HepG2 (cell line): ENCODE data around the gene DNAAF3. TPM values are rescaled to one million over a fixed set of nuclear protein-coding genes. Genes with fewer than 3 reads are reported as not detected.

Source experiments
- ATF7-NPFF ChIP-seq: sonication (generic); formaldehyde crosslinking; IDR thresholded peaks from 2 replicates; pipeline ENCODE4 v1.8.1; 2023; ENCODE audit warnings: mild to moderate bottlenecking, low read depth, missing genetic modification reagents, moderate library complexity
- CBX2 ChIP-seq, 2 experiments: fragments of 200-600 bp in 1 of 2; sonication (generic); formaldehyde crosslinking in 1 of 2; IDR thresholded peaks; 2 replicates each; pipeline versions ENCODE4 v1.7.0 to v1.8.1; 2018 to 2022; ENCODE audit warnings: low read depth in 2 of 2, low read length in 1 of 2, mild to moderate bottlenecking in 1 of 2, missing genetic modification reagents in 1 of 2
- CEBPB ChIP-seq: IDR thresholded peaks from 2 replicates; pipeline ENCODE4 v1.6.1; 2011; ENCODE audit warnings: low read depth, low read length, improper control_type of control experiment, borderline replicate concordance
- CREB3 ChIP-seq: sonication (generic); formaldehyde crosslinking; IDR thresholded peaks from 2 replicates; pipeline ENCODE4 v1.5.0; 2020; ENCODE audit warnings: missing genetic modification reagents
- GTF3A ChIP-seq: sonication (generic); formaldehyde crosslinking; conservative IDR thresholded peaks from 2 replicates; pipeline ENCODE4 v1.4.0; 2020; ENCODE audit warnings: mild to moderate bottlenecking, missing genetic modification reagents
- HDAC2 ChIP-seq: sonication (generic); formaldehyde crosslinking; IDR thresholded peaks from 2 replicates; pipeline ENCODE4 v1.4.0; 2020; ENCODE audit warnings: missing genetic modification reagents
- HMGA1 ChIP-seq: sonication (generic); formaldehyde crosslinking; conservative IDR thresholded peaks from 2 replicates; pipeline ENCODE4 v1.4.0; 2020; ENCODE audit warnings: missing genetic modification reagents
- HNF4A ChIP-seq: sonication (generic); formaldehyde crosslinking; IDR thresholded peaks from 2 replicates; pipeline ENCODE4 v1.4.0; 2020; ENCODE audit warnings: missing genetic modification reagents
- MTA3 ChIP-seq: sonication (generic); formaldehyde crosslinking; IDR thresholded peaks from 2 replicates; pipeline ENCODE4 v1.4.0; 2020; ENCODE audit warnings: missing genetic modification reagents
- PPARG ChIP-seq: conservative IDR thresholded peaks from 2 replicates; pipeline ENCODE4 v1.6.1; 2016; ENCODE audit warnings: missing biosample characterization, missing genetic modification reagents
- RXRA ChIP-seq: sonication (generic); formaldehyde crosslinking; IDR thresholded peaks from 2 replicates; pipeline ENCODE4 v1.5.1; 2020; ENCODE audit warnings: missing genetic modification reagents
- SP4 ChIP-seq: sonication (generic); formaldehyde crosslinking; IDR thresholded peaks from 2 replicates; pipeline ENCODE4 v1.8.1; 2023; ENCODE audit warnings: mild to moderate bottlenecking, missing genetic modification reagents
- SRSF4 ChIP-seq: fragments of 200-400 bp; formaldehyde crosslinking; IDR thresholded peaks from one replicate; pipeline ENCODE4 v1.6.1; 2018; ENCODE audit warnings: mild to moderate bottlenecking, low read depth, low read length, moderate library complexity; ENCODE audit not compliant: poor library complexity, severe bottlenecking
- TEAD3 ChIP-seq: optimal IDR thresholded peaks from 2 replicates; pipeline ENCODE3; 2016; ENCODE audit warnings: borderline replicate concordance
- THAP11 ChIP-seq: IDR thresholded peaks from 2 replicates; pipeline ENCODE4 v1.6.1; 2016; ENCODE audit warnings: missing biosample characterization, missing genetic modification reagents
- ZBTB33 ChIP-seq: sonication (generic); formaldehyde crosslinking; IDR thresholded peaks from 2 replicates; pipeline ENCODE4 v1.4.0; 2020; ENCODE audit warnings: missing genetic modification reagents
- ZBTB37 ChIP-seq: sonication (generic); formaldehyde crosslinking; IDR thresholded peaks from 2 replicates; pipeline ENCODE4 v1.4.0; 2020; ENCODE audit warnings: mild to moderate bottlenecking, missing genetic modification reagents
- ZNF17 ChIP-seq: sonication (generic); formaldehyde crosslinking; IDR thresholded peaks from 2 replicates; pipeline ENCODE4 v1.5.0; 2020; ENCODE audit warnings: mild to moderate bottlenecking, missing genetic modification reagents
- ZNF614 ChIP-seq: IDR thresholded peaks from 2 replicates; pipeline ENCODE4 v1.6.1; 2018; ENCODE audit warnings: missing biosample characterization, missing genetic modification reagents, inconsistent platforms, borderline replicate concordance
- ZNF766 ChIP-seq: sonication (generic); formaldehyde crosslinking; IDR thresholded peaks from 2 replicates; pipeline ENCODE4 v1.5.0; 2020; ENCODE audit warnings: missing genetic modification reagents, borderline replicate concordance
- polyA plus RNA-seq, 8 experiments: library from polyadenylated mRNA; depleted of rRNA in 3 of 8; stranded (reverse) in 7 of 8; unstranded in 1 of 8; fragments of >200 nt; fragmentation: Illumina TruSeq in 4 of 8; extraction: Trizol in 4 of 8; gene quantifications; 2 replicates each; pipeline versions ENCODE4 v1.2.1 to v1.2.3, GENCODE V29; 2011 to 2016; ENCODE audit warnings: low read depth in 4 of 8, missing spikeins in 1 of 8, mixed read lengths in 1 of 8; ENCODE audit not compliant: insufficient read depth in 1 of 8
- total RNA-seq, 5 experiments: library from RNA; depleted of rRNA; stranded (reverse); fragments of >200 nt; fragmentation: Illumina TruSeq; extraction: Trizol; gene quantifications; 2 replicates each; pipeline ENCODE4 v1.2.3, GENCODE V29; 2016; ENCODE audit warnings: low read depth in 1 of 5
- TF ChIP-seq, protein P1 (sequence below): sonication (generic); formaldehyde crosslinking; IDR thresholded peaks from 2 replicates; pipeline ENCODE4 v1.4.0; 2020; ENCODE audit warnings: missing genetic modification reagents
- TF ChIP-seq, protein P2 (sequence below): sonication (generic); formaldehyde crosslinking; IDR thresholded peaks from 2 replicates; pipeline ENCODE4 v1.4.0; 2020; ENCODE audit warnings: missing genetic modification reagents

Gene DNAAF3
- total and polyA plus RNA-seq, 2 of the 13 experiments (the other 11 are each of a cell fraction or from before 2014, with no cell fraction given), result 0.30 to 0.40 TPM

- TF ChIP-seq HDAC2 (CRISPR knock-in tag) (peak; percentile 41; the same call in 1 of the 2 replicates), ZBTB33 (CRISPR knock-in tag) (peak; percentile 8; the same call in 1 of the 2 replicates), SP4 (CRISPR knock-in tag) (no peak), ZBTB37 (CRISPR knock-in tag) (no peak), HMGA1 (CRISPR knock-in tag) (no peak), RXRA (CRISPR knock-in tag) (peak; percentile 89), ATF7-NPFF (CRISPR knock-in tag) (no peak; the same call in 1 of the 2 replicates), CBX2 (IDR thresholded peaks at IDR 0.05; ENCODE audit: low read depth, low read length) (no peak), CBX2 (CRISPR knock-in tag; IDR thresholded peaks at IDR 0.05; ENCODE audit: low read depth) (no peak), CREB3 (0 out of 2 replicates have a peak, but pooled peaks have one; percentile 17), PPARG (CRISPR knock-in tag) (peak; percentile 45), CEBPB (no peak), THAP11 (peak; percentile 73), TEAD3 (CRISPR knock-in tag) (peak; percentile 31), ZNF766 (CRISPR knock-in tag) (no peak), ZNF614 (peak; percentile 20; the same call in 1 of the 2 replicates), MTA3 (CRISPR knock-in tag) (no peak), ZNF17 (CRISPR knock-in tag) (no peak), HNF4A (CRISPR knock-in tag) (peak; percentile 90), GTF3A (CRISPR knock-in tag) (no peak), SRSF4 (no peak)
- TF ChIP-seq, protein P1, sequence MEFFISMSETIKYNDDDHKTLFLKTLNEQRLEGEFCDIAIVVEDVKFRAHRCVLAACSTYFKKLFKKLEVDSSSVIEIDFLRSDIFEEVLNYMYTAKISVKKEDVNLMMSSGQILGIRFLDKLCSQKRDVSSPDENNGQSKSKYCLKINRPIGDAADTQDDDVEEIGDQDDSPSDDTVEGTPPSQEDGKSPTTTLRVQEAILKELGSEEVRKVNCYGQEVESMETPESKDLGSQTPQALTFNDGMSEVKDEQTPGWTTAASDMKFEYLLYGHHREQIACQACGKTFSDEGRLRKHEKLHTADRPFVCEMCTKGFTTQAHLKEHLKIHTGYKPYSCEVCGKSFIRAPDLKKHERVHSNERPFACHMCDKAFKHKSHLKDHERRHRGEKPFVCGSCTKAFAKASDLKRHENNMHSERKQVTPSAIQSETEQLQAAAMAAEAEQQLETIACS (CRISPR knock-in tag), result no peak
- TF ChIP-seq, protein P2, sequence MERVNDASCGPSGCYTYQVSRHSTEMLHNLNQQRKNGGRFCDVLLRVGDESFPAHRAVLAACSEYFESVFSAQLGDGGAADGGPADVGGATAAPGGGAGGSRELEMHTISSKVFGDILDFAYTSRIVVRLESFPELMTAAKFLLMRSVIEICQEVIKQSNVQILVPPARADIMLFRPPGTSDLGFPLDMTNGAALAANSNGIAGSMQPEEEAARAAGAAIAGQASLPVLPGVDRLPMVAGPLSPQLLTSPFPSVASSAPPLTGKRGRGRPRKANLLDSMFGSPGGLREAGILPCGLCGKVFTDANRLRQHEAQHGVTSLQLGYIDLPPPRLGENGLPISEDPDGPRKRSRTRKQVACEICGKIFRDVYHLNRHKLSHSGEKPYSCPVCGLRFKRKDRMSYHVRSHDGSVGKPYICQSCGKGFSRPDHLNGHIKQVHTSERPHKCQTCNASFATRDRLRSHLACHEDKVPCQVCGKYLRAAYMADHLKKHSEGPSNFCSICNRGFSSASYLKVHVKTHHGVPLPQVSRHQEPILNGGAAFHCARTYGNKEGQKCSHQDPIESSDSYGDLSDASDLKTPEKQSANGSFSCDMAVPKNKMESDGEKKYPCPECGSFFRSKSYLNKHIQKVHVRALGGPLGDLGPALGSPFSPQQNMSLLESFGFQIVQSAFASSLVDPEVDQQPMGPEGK (CRISPR knock-in tag), result peak; percentile 79
These were observed 40.5 kb upstream of the DNAAF3 start (continued) for GRCh38 chr19:55206664-55207500.
